ENCODE data around the gene SUN5. TPM values are rescaled to one million over a fixed set of nuclear protein-coding genes. Genes with fewer than 3 reads are reported as not detected.
"Not testable (repeated sequence)": the region's sequence is repeated elsewhere in the genome, so short reads cannot be mapped to it uniquely, and the experiment has no call there.

SUN5 gene
- total RNA-seq, 1 donor: not detected

- TF ChIP-seq CTCF (IDR thresholded peaks at IDR 0.05; ENCODE audit: insufficient read depth, low read depth, low read length): no peak
- no peak overlapping the region for H3K4me3 ChIP-seq (ENCODE audit: low read depth, low read length)
- no peak for DNase-seq (ENCODE audit: low read depth)
These were observed 27.5 kb downstream of the SUN5 start for GRCh38 chr20:32976746-32977145.

- no peak for DNase-seq (ENCODE audit: low read depth)
- no peak overlapping the region for H3K4me3 ChIP-seq (ENCODE audit: low read depth, low read length)
- no peak for TF ChIP-seq CTCF (IDR thresholded peaks at IDR 0.05; ENCODE audit: insufficient read depth, low read depth, low read length)
These were observed 28.2 kb downstream of the SUN5 start for GRCh38 chr20:32975698-32976674.

GRCh38 chr20:32975121-32975520, 29.1 kb downstream of the SUN5 start:
- not testable (repeated sequence) for DNase-seq (ENCODE audit: low read depth); H3K4me3 ChIP-seq (ENCODE audit: low read depth, low read length)

GRCh38 chr20:32974204-32975064, 29.8 kb downstream of the SUN5 start:
- DNase-seq (ENCODE audit: low read depth); H3K4me3 ChIP-seq (ENCODE audit: low read depth, low read length): not testable (repeated sequence)

GRCh38 chr20:32973077-32973717, 31.0 kb downstream of the SUN5 start:
- no peak overlapping the region for H3K4me3 ChIP-seq (ENCODE audit: low read depth, low read length)
- TF ChIP-seq CTCF (IDR thresholded peaks at IDR 0.05; ENCODE audit: insufficient read depth, low read depth, low read length): no peak
- DNase-seq (ENCODE audit: low read depth): no peak

- TF ChIP-seq CTCF (IDR thresholded peaks at IDR 0.05; ENCODE audit: insufficient read depth, low read depth, low read length): no peak
- no peak for DNase-seq (ENCODE audit: low read depth)
- no peak overlapping the region for H3K4me3 ChIP-seq (ENCODE audit: low read depth, low read length)
These were observed 31.8 kb downstream of the SUN5 start for GRCh38 chr20:32972181-32973076.

GRCh38 chr20:32971703-32972161, 32.5 kb downstream of the SUN5 start:
- no peak for DNase-seq (ENCODE audit: low read depth)
- H3K4me3 ChIP-seq (ENCODE audit: low read depth, low read length): no peak overlapping the region
- TF ChIP-seq CTCF (IDR thresholded peaks at IDR 0.05; ENCODE audit: insufficient read depth, low read depth, low read length): no peak
